ENCODE data around the gene NDOR1. TPM values are rescaled to one million over a fixed set of nuclear protein-coding genes. Genes with fewer than 3 reads are reported as not detected.

Gene NDOR1
- polyA plus RNA-seq, 1 experiment: 7.1 TPM

GRCh38 chr9:137214620-137215019 lies 9.1 kb downstream of the NDOR1 start:
- H3K27me3 ChIP-seq (ENCODE audit: control insufficient read depth, insufficient read depth, low read length): no peaks in the 10 kb centered on the region
- no peak overlapping the region for H3K4me3 ChIP-seq (ENCODE audit: low read depth, low read length)
- DNase-seq (ENCODE audit: low read depth): no peak
- ChIA-PET CTCF (interaction anchor here (0.6 to 1.0 kb wide), 2 partner anchors 12 to 20 kb away, joined by 3 read pairs; partner anchors contain the start of gene RNF224), POLR2A (no interaction called here)
- no peak for TF ChIP-seq CTCF (IDR thresholded peaks at IDR 0.05; ENCODE audit: insufficient read depth, low read depth, low read length)
- peaks cover 2% of the 10 kb centered on the region for H3K36me3 ChIP-seq (ENCODE audit: control insufficient read depth, insufficient read depth, low read length)

GRCh38 chr9:137215196-137215986 lies 9.9 kb downstream of the NDOR1 start:
- no peak for TF ChIP-seq CTCF (IDR thresholded peaks at IDR 0.05; ENCODE audit: insufficient read depth, low read depth, low read length)
- Histone ChIP-seq H3K4me3 (ENCODE audit: low read depth, low read length) (no peak overlapping the region), H3K27me3 (ENCODE audit: control insufficient read depth, insufficient read depth, low read length) (no peaks in the 10 kb centered on the region), H3K36me3 (ENCODE audit: control insufficient read depth, insufficient read depth, low read length) (peaks cover under 1% of the 10 kb centered on the region)
- CTCF ChIA-PET: interaction anchor here (0.6 to 1.0 kb wide), 2 partner anchors 12 to 19 kb away, joined by 3 read pairs; partner anchors contain the start of gene RNF224
- POLR2A ChIA-PET: no interaction called here
- DNase-seq (ENCODE audit: low read depth): no peak

- no peaks in the 10 kb centered on the region; the same call in none of the 2 replicates for H3K36me3 ChIP-seq (ENCODE audit: control insufficient read depth, insufficient read depth, low read length)
- ChIA-PET CTCF (interaction anchor here (0.9 to 1.2 kb wide), 4 partner anchors 12 to 20 kb away, joined by 3 read pairs; partner anchors contain the start of gene SLC34A3), POLR2A (no interaction called here)
- no peaks in the 10 kb centered on the region for H3K27me3 ChIP-seq (ENCODE audit: control insufficient read depth, insufficient read depth, low read length)
- TF ChIP-seq CTCF (IDR thresholded peaks at IDR 0.05; ENCODE audit: insufficient read depth, low read depth, low read length): no peak
- no peak for DNase-seq (ENCODE audit: low read depth)
- no peak overlapping the region for H3K4me3 ChIP-seq (ENCODE audit: low read depth, low read length)
Measured at GRCh38 chr9:137216188-137216965, 10.9 kb downstream of the NDOR1 start.

GRCh38 chr9:137217276-137218211 lies 12.0 kb downstream of the NDOR1 start:
- TF ChIP-seq CTCF (IDR thresholded peaks at IDR 0.05; ENCODE audit: insufficient read depth, low read depth, low read length): no peak
- DNase-seq (ENCODE audit: low read depth): no peak
- CTCF ChIA-PET: interaction anchor here (0.9 kb wide), 1 partner anchor 13 kb away, joined by 3 read pairs; the partner anchor contains the start of gene SLC34A3
- Histone ChIP-seq H3K36me3 (ENCODE audit: control insufficient read depth, insufficient read depth, low read length) (no peaks in the 10 kb centered on the region; the same call in none of the 2 replicates), H3K4me3 (ENCODE audit: low read depth, low read length) (no peak overlapping the region), H3K27me3 (ENCODE audit: control insufficient read depth, insufficient read depth, low read length) (no peaks in the 10 kb centered on the region)
- POLR2A ChIA-PET: no interaction called here
